GM21447 (cell line): ENCODE data around the gene TLCD1.

Experiments
- ATAC-seq: cut with Tn5 transposase; IDR thresholded peaks from one replicate; pipeline ENCODE4 v1.9.1; 2021; ENCODE audit not compliant: unreplicated experiment

The TLCD1 gene

DNA sequence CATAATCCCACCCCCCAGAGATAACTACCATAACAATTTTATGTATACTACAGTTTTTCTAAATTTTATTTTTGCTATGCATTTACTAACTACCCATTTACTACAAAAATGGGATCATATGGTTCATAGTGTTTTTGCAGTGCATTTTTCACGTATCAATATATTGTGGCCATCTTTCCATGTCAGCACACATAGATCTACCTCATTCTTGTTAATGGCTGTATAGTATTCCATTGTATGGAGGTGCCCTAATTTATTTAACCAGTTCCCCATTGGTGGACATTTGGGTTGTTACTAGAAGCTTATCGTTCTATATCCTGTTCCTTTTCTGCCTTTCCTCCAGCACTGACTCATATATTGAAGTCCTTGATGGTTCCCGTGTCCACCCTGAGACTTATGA lies 37.0 kb downstream of the TLCD1 start:
- no peak for ATAC-seq

DNA sequence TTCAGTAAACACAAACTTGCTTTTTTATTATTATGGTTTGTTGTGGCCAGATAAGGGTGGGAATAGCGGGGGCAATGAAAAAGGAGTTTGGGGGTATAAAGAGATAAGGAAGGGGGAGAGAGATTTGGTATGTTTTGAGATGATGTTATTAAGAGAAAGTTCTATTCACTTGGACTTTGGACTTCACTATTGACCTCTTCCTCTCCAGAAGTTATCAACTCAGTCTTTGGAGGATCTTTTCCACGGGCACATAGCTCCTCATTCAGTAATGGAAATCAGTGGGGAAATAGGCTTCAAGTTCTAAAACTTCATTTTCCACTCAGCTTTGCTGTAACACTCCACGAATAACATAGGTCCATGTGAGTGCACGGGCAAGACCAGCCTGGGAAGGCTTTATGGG lies 37.6 kb downstream of the TLCD1 start:
- no peak for ATAC-seq

DNA sequence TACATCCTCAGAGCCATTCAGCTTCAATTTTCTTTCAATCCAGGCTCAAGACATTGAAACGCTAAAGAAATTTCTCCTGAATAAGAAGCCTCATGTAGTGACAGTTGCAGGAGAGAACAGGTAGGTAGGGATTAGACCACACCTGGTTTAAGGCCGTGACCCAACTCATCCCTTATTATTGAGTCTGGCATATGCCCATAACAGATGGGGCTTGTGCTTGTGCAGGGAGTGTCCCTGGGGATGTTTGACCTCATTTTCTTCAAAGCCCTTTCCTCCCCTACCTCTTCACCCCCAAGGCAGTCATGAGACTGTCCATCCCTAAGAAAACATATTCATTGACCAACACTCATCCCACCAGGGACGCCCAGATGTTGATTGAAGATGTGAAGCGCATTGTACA lies 39.7 kb downstream of the TLCD1 start:
- ATAC-seq, result no peak

DNA sequence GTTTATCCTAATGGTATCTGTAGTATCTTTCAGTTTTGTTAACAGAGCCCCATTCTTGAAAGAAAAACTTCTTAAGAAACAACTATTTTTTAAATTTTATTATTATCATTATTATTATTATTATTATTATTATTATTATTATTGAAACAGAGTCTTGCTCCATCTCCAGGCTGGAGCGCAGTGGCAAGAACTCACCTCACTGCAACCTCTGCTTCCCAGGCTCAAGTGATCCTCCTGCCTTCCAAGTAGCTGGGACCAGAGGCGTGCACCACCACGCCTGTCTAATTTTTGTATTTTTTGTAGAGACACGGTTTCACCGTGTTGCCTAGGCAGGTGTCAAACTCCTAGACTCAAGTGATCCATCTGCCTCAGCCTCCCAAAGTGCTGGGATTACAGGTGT lies 40.7 kb downstream of the TLCD1 start:
- no peak for ATAC-seq

DNA sequence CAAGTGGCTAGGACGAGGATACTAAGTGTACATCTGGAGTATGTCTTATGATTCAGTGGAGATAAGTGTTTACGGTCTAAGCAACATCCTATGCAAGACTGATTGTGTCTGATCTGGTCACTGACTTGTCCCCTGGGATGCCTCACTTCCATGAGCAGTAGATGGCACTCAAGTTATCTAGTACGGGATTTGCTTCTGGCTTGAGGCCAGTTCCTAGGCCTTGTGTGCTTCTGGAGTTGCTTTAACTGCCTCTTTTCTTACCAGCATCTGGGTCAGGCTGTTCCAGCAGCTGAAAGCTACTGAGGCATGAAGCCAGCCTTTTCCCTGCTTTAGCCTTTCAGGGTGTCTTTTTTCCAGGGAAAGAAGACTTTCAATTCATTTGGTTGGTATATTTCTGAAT lies 41.1 kb downstream of the TLCD1 start:
- no peak for ATAC-seq

DNA sequence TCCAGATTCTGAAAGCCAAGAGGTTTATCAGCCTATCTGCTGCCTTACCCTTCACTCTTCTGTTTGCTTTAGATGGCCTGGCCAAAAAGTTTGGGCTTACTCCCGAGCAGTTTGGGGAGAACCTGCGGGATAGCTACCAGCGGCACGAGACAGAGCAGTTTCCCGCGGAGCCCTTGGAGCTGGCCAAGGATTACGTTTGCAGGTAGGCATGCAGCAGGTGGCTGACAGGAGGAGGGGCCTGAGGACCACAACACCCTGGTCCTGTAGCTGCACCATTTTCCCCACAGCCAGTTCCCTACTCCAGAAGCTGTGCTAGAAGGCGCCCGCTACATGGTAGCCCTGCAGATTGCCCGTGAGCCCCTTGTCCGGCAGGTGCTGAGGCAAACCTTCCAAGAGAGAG lies 43.4 kb downstream of the TLCD1 start:
- no peak for ATAC-seq

- ATAC-seq, result no peak
Observed at GRCh38 chr17:28675980-28676379, 50.1 kb downstream of the TLCD1 start.

- ATAC-seq, result no peak
Observed at GRCh38 chr17:28675490-28675889, 50.5 kb downstream of the TLCD1 start.
